Fibroblast of lung (primary cell): ENCODE data around the gene SF1. TPM values are rescaled to one million over a fixed set of nuclear protein-coding genes. Genes with fewer than 3 reads are reported as not detected.

ENCODE experiments used
- DNase-seq, 2 donors: peaks; one replicate each; pipeline versions ENCODE4 v3.0.0 to v3.0.0-alpha.2; 2010; ENCODE audit warnings: low read depth in 2 of 2
- H2AFZ ChIP-seq: 2 replicates; pipeline ENCODE4 v1.5.1; 2012; ENCODE audit warnings: low read length, control low read depth, inconsistent platforms
- H3K27ac ChIP-seq: 2 replicates; pipeline ENCODE4 v1.5.1; 2011; ENCODE audit warnings: low read length, control low read depth; ENCODE audit not compliant: insufficient read depth
- H3K27me3 ChIP-seq: 2 replicates; pipeline ENCODE4 v1.5.1; 2011; ENCODE audit warnings: mild to moderate bottlenecking, low read length; ENCODE audit not compliant: control insufficient read depth, insufficient read depth
- H3K36me3 ChIP-seq: 2 replicates; pipeline ENCODE4 v1.5.1; 2011; ENCODE audit warnings: low read length; ENCODE audit not compliant: control insufficient read depth, insufficient read depth
- H3K4me1 ChIP-seq: 2 replicates; pipeline ENCODE4 v1.5.1; 2011; ENCODE audit warnings: low read length; ENCODE audit not compliant: control insufficient read depth, insufficient read depth; ENCODE audit errors: extremely low read depth
- H3K4me2 ChIP-seq: 2 replicates; pipeline ENCODE4 v1.5.1; 2011; ENCODE audit warnings: low read length, control low read depth; ENCODE audit not compliant: insufficient read depth; ENCODE audit errors: extremely low read depth
- H3K4me3 ChIP-seq, 4 experiments: fragments of 200-600 bp in 1 of 4; sonication (generic) in 1 of 4; replicated peaks in 1 of 4; 2 replicates each; pipeline ENCODE4 v1.5.1; 2011 to 2016; ENCODE audit warnings: low read length in 4 of 4, low read depth in 3 of 4, mild to moderate bottlenecking in 3 of 4, control low read depth in 2 of 4, inconsistent platforms in 1 of 4, mixed read lengths in 1 of 4; ENCODE audit not compliant: insufficient read depth in 1 of 4; ENCODE audit errors: control extremely low read depth in 1 of 4
- H3K79me2 ChIP-seq: 2 replicates; pipeline ENCODE4 v1.5.1; 2012; ENCODE audit warnings: mild to moderate bottlenecking, low read length, inconsistent platforms; ENCODE audit not compliant: control insufficient read depth, insufficient read depth
- H3K9ac ChIP-seq: 2 replicates; pipeline ENCODE4 v1.5.1; 2011; ENCODE audit warnings: mild to moderate bottlenecking, low read length, control low read depth; ENCODE audit not compliant: insufficient read depth
- H3K9me3 ChIP-seq: 2 replicates; pipeline ENCODE4 v1.5.1; 2012; ENCODE audit warnings: low read depth, low read length; ENCODE audit not compliant: control insufficient read depth, insufficient read depth
- H4K20me1 ChIP-seq: 2 replicates; pipeline ENCODE4 v1.5.1; 2011; ENCODE audit warnings: low read length; ENCODE audit not compliant: control insufficient read depth, insufficient read depth; ENCODE audit errors: extremely low read depth
- EZH2 ChIP-seq: IDR thresholded peaks from 2 replicates; pipeline ENCODE4 v1.5.1; 2012; ENCODE audit warnings: low read length, control low read depth, mild to moderate bottlenecking; ENCODE audit errors: missing control alignments
- polyA plus RNA-seq, 2 donors: library from polyadenylated mRNA; depleted of rRNA in 1 of 2; stranded (reverse) in 1 of 2; unstranded in 1 of 2; fragments of >200 nt; gene quantifications; 2 replicates each; pipeline ENCODE4 v1.2.1, GENCODE V29; 2011 to 2012; ENCODE audit warnings: missing spikeins in 1 of 2
- total RNA-seq: library from RNA; depleted of rRNA; stranded (reverse); fragments of >200 nt; gene quantifications from 2 replicates; pipeline ENCODE4 v1.2.1, GENCODE V29; 2014
- TF ChIP-seq, protein P1 (sequence below), 2 donors: IDR thresholded peaks in 1 of 2; conservative IDR thresholded peaks in 1 of 2; 1 replicate in 1 of 2; 2 replicates in 1 of 2; pipeline ENCODE4 v1.5.1; 2011 to 2012; ENCODE audit warnings: low read length in 2 of 2, control low read depth in 1 of 2, inconsistent platforms in 1 of 2, low read depth in 1 of 2, mild to moderate bottlenecking in 1 of 2

SF1 gene
- total and polyA plus RNA-seq, 2 donors (not counting 1 experiment from before 2014, with no cell fraction given): 78.9 to 105 TPM

DNA sequence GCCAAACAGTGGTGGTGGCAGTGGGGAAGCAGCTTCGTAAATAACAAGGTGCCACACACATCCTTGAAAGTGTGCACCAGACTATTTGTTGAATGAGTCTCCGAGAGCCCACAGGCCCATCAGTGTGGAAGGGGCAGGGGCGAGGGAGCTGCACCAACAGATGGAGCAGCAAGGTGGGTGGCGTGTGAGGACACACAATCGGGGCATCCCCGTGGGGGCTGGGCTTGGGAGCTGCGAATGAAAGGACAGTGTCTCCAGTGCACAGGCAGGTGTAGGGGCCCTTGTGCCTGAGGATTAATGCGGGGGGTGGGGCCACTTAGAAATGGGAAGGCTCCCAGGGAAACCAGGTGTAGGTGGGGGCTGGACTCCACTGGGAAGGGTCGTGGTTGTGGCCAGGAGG lies 58.2 kb downstream of the SF1 start:
- Histone ChIP-seq H3K4me1 (no peaks in the 10 kb centered on the region), H4K20me1 (no peaks in the 10 kb centered on the region), H3K9me3 (no peaks in the 10 kb centered on the region), H3K27me3 (peaks cover 19% of the 10 kb centered on the region), H3K36me3 (no peaks in the 10 kb centered on the region), H3K4me2 (no peak overlapping the region), H3K4me3 (no peak overlapping the region), H3K27ac (no peak overlapping the region), H2AFZ (no peak overlapping the region), H3K9ac (no peak overlapping the region), H3K79me2 (no peaks in the 10 kb centered on the region)
- TF ChIP-seq EZH2: no peak
- no peak for DNase-seq

DNA sequence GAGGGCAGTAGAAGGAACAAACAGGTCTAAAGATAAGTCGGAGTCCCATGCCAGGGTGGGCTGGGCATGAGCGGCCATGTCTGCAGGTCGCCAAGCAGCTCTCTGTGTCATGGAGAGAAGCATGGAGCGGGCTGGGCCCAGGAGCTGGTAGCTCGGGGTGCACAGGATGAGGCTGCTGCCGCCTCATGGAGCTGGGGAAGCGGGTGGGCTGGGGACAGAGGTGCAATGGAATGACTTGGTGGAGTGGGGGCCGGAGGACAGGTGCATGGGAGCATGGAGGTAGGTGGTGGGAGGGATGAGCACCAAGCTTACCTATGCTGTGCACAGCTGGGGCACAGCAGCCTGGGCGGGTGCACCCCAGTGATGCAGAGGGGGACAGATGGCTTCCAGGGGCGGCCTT lies 58.9 kb downstream of the SF1 start:
- no peaks in the 10 kb centered on the region for H3K79me2 ChIP-seq
- no peak for DNase-seq
- no peak for TF ChIP-seq EZH2
- TF ChIP-seq, protein P1, sequence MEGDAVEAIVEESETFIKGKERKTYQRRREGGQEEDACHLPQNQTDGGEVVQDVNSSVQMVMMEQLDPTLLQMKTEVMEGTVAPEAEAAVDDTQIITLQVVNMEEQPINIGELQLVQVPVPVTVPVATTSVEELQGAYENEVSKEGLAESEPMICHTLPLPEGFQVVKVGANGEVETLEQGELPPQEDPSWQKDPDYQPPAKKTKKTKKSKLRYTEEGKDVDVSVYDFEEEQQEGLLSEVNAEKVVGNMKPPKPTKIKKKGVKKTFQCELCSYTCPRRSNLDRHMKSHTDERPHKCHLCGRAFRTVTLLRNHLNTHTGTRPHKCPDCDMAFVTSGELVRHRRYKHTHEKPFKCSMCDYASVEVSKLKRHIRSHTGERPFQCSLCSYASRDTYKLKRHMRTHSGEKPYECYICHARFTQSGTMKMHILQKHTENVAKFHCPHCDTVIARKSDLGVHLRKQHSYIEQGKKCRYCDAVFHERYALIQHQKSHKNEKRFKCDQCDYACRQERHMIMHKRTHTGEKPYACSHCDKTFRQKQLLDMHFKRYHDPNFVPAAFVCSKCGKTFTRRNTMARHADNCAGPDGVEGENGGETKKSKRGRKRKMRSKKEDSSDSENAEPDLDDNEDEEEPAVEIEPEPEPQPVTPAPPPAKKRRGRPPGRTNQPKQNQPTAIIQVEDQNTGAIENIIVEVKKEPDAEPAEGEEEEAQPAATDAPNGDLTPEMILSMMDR (conservative IDR thresholded peaks at IDR 0.05 in 1 of 2, IDR thresholded peaks at IDR 0.05 in 1 of 2; ENCODE audit: low read depth in 1 of 2, low read length in 2 of 2): no peak

DNA sequence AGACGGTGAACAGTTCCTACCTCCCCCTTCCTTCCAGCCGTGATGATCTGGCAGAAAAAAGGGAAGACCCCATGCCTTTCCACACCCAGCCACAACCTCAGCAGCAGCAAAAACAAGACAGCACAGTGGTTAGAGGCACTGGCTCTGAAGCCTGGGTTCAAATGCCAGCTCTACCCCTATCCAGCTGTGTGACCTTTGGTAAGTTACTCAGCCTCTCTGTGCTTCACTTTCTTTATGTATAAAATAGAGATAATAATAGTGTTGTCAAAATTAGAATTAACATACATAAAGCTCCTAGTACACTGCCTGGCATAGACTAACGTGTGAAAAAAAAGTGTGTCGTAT lies 59.6 kb downstream of the SF1 start:
- TF ChIP-seq, protein P1 (conservative IDR thresholded peaks at IDR 0.05 in 1 of 2, IDR thresholded peaks at IDR 0.05 in 1 of 2; ENCODE audit: low read depth in 1 of 2, low read length in 2 of 2): no peak
- TF ChIP-seq EZH2: no peak
- Histone ChIP-seq H3K4me3 (no peak overlapping the region), H2AFZ (no peak overlapping the region), H3K27ac (no peak overlapping the region), H3K9ac (no peak overlapping the region), H3K36me3 (no peaks in the 10 kb centered on the region), H3K4me2 (no peak overlapping the region), H4K20me1 (no peaks in the 10 kb centered on the region), H3K27me3 (peaks cover 33% of the 10 kb centered on the region), H3K9me3 (no peaks in the 10 kb centered on the region), H3K79me2 (no peaks in the 10 kb centered on the region), H3K4me1 (no peaks in the 10 kb centered on the region)
- DNase-seq: no peak

More for the DNA sequence above, 58.9 kb downstream of the SF1 start:
- H3K4me2 ChIP-seq: no peak overlapping the region
- peaks cover 27% of the 10 kb centered on the region for H3K27me3 ChIP-seq
- no peak overlapping the region for H3K9ac ChIP-seq
- no peaks in the 10 kb centered on the region for H3K4me1 ChIP-seq
- no peak overlapping the region for H3K4me3 ChIP-seq
- no peaks in the 10 kb centered on the region for H3K36me3 ChIP-seq
- no peaks in the 10 kb centered on the region for H3K9me3 ChIP-seq
- no peaks in the 10 kb centered on the region for H4K20me1 ChIP-seq
- no peak overlapping the region for H2AFZ ChIP-seq
- H3K27ac ChIP-seq: no peak overlapping the region
